ENCODE data around the gene PPFIA3.
"Not testable (repeated sequence)": the region's sequence is repeated elsewhere in the genome, so short reads cannot be mapped to it uniquely, and the experiment has no call there.

The PPFIA3 gene

GRCh38 chr19:49123285-49123684, 3.9 kb downstream of the PPFIA3 start:
- FAIRE-seq; DNase-seq (ENCODE audit: low spot score): not testable (repeated sequence)

DNA sequence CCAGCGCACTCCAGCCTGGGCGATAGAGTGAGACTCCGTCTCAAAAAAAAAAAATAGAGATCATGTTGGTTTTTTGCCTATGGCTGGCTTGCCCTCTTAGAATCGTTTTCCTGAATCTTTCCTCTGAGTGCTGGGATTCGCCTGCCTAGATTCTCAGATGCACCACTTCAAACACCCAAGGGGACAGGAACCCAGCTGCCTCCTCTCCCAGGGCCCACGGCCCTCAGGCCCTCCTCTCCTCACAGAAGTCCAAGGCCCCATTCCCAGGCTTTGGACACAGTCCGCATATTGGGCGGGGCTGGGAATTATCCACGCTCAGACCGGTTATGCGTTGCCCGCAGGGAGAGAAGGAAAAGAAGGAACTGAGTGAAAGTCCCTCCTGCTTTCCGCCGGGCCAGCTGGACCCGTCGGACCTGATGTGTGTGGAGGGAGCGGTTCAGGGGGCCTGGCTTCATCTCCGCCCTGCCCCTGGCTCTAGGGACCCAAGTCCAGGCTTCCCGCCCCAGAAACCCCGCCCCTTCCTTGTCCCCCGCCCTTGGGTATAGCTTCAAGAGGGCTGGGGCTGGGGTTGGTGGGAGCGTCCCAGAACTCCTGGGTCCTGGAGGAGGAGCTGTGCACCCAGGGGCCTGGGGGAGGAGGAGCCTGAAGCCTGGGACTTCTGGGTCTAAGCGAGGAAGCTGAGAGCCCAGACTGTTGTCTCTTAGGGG, 5.8 kb downstream of the PPFIA3 start:
- no peak for DNase-seq (ENCODE audit: low spot score)

DNA sequence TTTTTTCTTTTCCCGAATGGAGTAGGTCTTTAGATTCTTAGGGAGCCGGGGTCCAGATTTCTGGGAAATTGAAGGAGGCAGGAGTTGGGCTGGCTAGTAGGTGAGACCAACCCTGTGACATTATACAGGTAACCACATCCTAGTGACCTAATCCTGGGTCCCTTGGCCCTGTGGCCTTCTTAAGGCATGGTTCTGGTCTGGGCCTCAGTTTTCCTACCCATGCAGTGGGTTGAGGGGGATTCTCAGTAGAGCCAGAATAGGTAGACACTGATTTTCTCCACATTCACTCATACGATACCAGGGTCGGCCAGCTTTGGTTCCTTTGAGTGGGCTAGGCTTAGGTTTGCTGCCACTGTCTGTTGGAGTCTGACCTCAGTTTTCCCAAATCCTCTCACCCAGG, 7.2 kb downstream of the PPFIA3 start:
- no peak for DNase-seq (ENCODE audit: low spot score)
- no peak for FAIRE-seq

More for the DNA sequence above, 5.8 kb downstream of the PPFIA3 start:
- no peak for FAIRE-seq

- DNase-seq (ENCODE audit: low spot score); FAIRE-seq: not testable (repeated sequence)
Measured at GRCh38 chr19:49127225-49127624, 7.9 kb downstream of the PPFIA3 start.

- DNase-seq (ENCODE audit: low spot score) (peak; percentile 83), FAIRE-seq (no peak)
Measured at GRCh38 chr19:49127674-49128544, 8.6 kb downstream of the PPFIA3 start.

DNA sequence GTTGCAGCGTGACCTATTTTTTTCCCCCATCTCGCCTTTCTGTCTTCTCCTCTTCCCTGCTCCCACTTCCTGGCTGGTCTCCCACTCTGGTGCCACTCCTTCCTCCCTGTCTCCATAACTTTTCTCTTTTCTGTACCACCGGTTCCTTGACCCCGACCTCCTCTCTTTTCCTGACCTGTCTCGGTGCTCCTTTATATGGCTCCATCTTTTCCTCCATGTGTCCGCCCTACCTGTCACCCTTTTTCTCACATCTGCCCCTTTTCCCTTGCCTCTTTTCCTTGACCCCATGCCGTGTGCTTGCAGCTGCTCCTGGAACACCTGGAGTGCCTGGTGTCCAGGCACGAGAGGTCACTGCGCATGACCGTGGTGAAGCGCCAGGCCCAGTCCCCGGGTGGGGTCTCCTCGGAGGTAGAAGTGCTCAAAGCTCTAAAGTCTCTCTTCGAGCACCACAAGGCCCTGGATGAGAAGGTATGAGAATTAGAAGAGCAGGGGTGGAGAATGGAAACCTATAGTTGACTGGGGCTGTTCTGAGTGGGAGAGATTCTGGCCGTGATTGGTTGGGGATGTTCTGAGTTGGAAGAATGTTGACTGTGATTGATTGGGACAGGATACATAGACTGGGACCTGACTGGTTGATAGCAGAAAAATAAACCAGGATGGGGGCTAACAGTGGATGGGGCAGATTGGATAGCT, 9.3 kb downstream of the PPFIA3 start:
- FAIRE-seq (no peak), DNase-seq (ENCODE audit: low spot score) (no peak)

DNA sequence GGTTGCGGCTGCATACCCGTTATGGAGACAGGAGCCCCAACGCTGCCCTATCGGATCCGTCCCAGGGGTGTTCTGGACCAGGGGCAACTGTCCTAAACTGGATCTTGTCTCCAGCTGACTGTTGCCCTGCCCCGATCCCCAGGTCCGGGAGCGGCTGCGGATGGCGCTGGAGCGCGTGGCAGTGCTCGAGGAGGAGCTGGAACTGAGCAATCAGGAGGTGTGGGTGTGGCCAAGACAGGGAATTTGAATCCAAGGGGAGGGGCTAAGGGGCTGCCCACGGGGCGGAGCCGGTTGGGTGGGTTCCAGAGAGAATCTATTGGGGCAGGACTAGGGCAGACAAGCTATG, 9.9 kb downstream of the PPFIA3 start:
- DNase-seq (ENCODE audit: low spot score): no peak
- FAIRE-seq: no peak

DNA sequence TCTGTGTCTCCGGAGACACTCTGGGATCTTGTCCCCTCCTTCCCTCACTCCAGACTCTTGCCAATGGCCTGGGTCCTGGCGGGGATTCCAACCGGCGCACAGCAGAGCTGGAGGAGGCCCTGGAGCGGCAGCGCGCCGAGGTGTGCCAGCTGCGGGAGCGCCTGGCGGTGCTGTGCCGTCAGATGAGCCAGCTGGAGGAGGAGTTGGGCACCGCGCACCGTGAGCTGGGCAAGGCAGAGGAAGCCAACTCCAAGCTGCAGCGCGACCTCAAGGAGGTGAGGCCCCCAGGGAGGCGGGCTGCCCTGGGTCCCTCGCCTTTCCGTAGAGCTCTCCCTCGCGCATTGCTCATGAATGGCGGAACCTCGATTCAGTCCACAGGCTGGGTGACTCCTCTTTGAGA, 11.0 kb downstream of the PPFIA3 start:
- FAIRE-seq (no peak), DNase-seq (ENCODE audit: low spot score) (no peak)

DNA sequence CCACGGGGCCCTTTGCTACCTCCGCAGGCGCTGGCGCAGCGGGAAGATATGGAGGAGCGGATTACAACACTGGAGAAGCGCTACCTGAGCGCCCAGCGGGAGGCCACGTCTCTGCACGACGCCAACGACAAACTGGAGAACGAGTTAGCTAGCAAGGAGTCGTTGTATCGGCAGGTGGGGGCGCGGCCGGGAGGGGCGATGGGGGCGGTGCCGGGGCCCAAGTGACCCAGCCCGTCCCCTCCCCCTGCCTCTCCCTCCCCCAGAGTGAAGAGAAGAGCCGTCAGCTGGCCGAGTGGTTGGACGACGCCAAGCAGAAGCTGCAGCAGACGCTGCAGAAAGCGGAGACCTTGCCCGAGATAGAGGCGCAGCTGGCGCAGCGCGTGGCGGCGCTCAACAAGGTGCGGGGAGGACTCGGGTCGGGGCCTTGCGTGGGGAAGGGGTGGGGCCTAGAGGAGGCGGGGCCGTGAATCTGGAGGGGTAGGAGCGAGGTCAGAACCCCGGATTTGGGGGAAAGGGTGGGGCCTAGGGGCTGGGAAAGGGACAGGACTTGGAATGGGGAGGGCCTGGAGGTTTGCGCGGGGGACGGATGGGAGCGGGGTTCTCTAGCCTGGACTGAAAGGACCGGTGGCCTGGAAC, 13.7 kb downstream of the PPFIA3 start:
- DNase-seq (ENCODE audit: low spot score): no peak

GRCh38 chr19:49133621-49134454, 14.5 kb downstream of the PPFIA3 start:
- DNase-seq (ENCODE audit: low spot score): no peak

More for the DNA sequence above, 13.7 kb downstream of the PPFIA3 start:
- FAIRE-seq: no peak

DNA sequence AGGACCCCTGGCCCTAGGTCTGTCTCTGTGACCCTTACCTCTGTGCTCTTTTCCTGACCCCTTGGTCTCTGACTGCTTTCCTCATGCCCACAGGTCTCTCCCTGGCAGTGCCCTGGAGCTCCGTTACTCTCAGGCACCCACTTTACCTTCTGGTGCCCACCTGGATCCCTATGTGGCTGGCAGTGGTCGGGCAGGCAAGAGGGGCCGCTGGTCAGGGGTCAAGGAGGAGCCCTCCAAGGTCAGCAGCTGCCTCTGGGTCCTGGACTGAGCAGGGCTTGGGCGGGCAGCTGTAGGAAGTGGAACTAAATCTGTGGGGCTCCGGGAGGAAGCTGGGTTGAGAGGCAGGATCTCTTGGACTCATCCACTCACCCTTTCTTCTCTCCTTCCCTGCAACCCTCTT, 16.3 kb downstream of the PPFIA3 start:
- DNase-seq (ENCODE audit: low spot score) (no peak), FAIRE-seq (no peak)

More at GRCh38 chr19:49133621-49134454, 14.5 kb downstream of the PPFIA3 start:
- FAIRE-seq: no peak

DNA sequence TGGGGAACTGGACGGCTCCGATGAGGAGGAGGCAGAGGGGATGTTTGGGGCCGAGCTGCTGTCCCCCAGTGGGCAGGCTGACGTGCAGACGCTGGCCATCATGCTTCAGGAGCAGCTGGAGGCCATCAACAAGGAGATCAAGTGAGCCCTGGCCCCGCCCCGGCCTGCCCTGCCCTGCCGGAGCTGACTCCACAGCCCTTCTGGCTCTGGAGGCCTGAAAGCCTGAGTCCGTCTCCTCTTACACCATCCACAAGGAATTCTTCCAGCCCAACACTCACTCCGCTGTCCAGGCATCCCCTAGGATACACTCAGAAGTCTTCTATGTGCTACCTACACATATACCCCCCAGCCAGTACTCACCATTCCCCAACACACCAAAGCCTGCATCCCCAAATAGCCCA, 17.4 kb downstream of the PPFIA3 start:
- FAIRE-seq: no peak
- DNase-seq (ENCODE audit: low spot score): no peak

DNA sequence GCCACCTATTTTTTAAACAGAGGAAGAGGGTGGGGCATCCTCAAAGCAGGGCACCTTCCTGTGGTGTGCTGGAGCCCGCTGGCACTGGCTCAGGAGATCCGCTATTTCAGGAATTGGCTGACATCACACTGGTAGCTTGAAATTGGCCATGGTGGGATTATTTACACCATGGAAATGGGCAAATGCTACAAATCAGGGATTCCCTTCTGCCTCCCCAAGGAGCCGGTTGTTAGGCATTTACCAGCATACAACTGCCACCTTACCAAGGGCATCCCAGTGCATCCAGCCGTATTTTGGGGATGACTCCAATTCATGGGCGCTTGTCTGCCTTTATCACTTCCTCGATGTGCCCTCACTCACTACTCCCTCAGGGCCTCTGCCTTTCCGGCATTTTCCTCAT, 21.6 kb downstream of the PPFIA3 start:
- FAIRE-seq (no peak), DNase-seq (ENCODE audit: low spot score) (no peak)

- no peak for DNase-seq (ENCODE audit: low spot score)
- no peak for FAIRE-seq
Measured at GRCh38 chr19:49141352-49141751, 22.0 kb downstream of the PPFIA3 start.

- DNase-seq (ENCODE audit: low spot score) (peak; percentile 52), FAIRE-seq (peak; percentile 43)
Measured at GRCh38 chr19:49142866-49143335, 23.6 kb downstream of the PPFIA3 start.

DNA sequence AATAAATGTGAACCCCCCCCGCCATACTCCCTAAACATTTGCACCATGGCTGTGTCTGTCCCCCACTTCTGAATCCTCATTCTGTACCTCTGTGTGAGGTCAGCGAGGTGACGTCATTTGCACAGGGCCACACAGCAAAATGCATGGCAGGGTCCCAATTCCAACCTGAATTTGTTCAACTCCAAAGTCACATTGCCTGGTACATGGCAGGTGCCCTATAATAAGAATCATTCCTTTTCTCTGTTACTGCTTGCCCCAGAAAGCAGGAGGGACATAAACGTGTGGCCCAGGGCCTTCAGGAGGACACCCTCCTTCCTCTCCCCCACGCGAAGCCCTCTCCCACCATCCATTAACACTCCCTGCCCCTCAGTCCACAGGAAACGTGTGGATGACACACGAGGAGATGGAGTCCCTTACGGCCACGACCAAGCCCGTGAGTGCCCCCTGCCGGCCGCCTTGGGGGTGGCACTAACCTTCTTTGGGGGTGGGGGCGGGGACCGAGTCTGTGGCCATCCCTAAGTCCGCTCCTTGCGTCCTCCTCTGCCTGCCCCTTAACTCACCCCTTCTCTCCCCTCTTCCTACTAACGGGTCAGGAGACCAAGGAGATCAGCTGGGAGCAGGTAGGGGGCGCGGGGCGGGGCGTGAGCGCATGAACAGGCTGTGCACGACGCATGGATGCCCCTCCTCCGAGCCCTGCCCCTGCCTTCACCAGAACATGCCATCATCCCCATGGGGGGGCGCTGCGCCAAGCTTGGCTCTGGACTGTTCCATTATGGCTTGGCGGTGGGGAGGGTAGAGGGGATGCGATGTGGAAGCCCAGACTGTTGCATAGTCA, 26.4 kb downstream of the PPFIA3 start:
- FAIRE-seq: no peak
- peak; percentile 12 for DNase-seq (ENCODE audit: low spot score)

DNA sequence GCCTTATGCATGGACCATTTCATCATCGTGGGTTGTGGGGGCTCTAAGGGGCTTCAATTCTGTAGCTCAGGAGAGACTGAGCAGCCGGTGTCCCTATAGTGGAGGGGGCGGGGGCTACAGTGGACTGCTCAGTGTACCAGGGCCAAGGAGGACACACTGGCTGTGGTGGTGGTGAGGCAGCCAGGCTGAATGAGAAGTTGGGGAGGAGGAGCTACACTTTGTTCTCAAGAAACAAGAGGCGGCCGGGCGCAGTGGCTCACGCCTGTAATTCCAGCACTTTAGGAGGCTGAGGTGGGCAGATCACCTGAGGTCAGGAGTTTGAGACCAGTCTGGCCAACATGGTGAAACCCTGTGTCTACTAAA, 27.0 kb downstream of the PPFIA3 start:
- not testable (repeated sequence) for FAIRE-seq; DNase-seq (ENCODE audit: low spot score)

DNA sequence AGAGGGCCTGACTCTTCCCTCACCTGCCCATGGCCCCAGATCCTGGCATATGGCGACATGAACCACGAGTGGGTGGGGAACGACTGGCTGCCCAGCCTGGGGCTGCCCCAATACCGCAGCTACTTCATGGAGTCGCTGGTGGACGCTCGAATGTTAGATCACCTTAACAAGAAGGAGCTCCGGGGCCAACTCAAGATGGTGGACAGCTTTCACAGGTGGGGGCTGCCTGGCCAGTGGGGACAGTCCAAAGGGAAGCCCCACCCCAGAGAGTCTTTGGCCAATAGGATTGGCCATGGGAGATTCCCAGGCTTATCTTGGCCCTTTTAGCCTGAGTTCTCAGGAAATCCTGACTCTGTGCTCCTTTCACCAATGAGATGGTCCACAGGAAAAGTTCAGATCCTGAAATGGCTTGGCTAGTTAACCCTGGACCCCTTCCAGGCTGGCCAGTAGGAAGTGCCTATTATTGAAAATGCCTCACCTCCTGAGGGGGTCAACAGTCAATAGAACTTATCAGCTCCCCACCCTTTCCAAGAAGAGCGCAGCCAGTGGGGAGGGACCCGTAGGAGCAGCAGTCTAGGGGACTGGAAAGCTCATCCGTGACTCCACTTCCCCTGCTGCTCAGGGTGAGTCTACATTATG, 28.8 kb downstream of the PPFIA3 start:
- no peak for FAIRE-seq

More for the DNA sequence above, 28.8 kb downstream of the PPFIA3 start:
- DNase-seq (ENCODE audit: low spot score): no peak

Measured in RCC 7860 (cell line).